Measurements from ENCODE around the gene CCDC33.

- TF ChIP-seq CTCF (IDR thresholded peaks at IDR 0.05) (no peak), EP300 (IDR thresholded peaks at IDR 0.05) (no peak)
These were observed 27.6 kb upstream of the CCDC33 start for GRCh38 chr15:74208496-74208895.
